HEK293 (cell line): Measurements from ENCODE around the gene RPS10.

Experiments
- CTCF ChIA-PET: fragments of 350-600 bp; formaldehyde crosslinking; extraction: SDS; loops from one replicate; lab custom pipeline; 2021; ENCODE audit warnings: antibody characterized with exemption; lab: Yijun Ruan, JAX
- POLR2A ChIA-PET: fragments of 300-600 bp; formaldehyde crosslinking; extraction: SDS; loops from one replicate; lab custom pipeline; 2020; ENCODE audit warnings: antibody characterized with exemption, inconsistent platforms; lab: Yijun Ruan, JAX
- H3K27ac ChIP-seq: fragments of 200-500 bp; sonication (Bioruptor generic); 2 replicates; pipeline ENCODE4 v1.5.1; 2014; ENCODE audit warnings: low read depth, low read length, control low read depth, inconsistent platforms; ENCODE audit errors: extremely low read depth
- H3K36me3 ChIP-seq, 2 experiments: fragments of 200-500 bp in 1 of 2; sonication (Bioruptor generic) in 1 of 2; 1 replicate in 1 of 2; 2 replicates in 1 of 2; pipeline ENCODE4 v1.5.1; 2014 to 2017; ENCODE audit warnings: inconsistent platforms in 2 of 2, low read length in 2 of 2; ENCODE audit not compliant: control insufficient read depth in 2 of 2, insufficient read depth in 1 of 2
- H3K4me1 ChIP-seq: fragments of 200-500 bp; sonication (Bioruptor generic); 2 replicates; pipeline ENCODE4 v1.5.1; 2014; ENCODE audit warnings: mild to moderate bottlenecking, low read length, inconsistent platforms; ENCODE audit not compliant: control insufficient read depth, insufficient read depth
- H3K4me3 ChIP-seq: 2 replicates; pipeline ENCODE4 v1.5.1; 2011; ENCODE audit warnings: low read depth, mild to moderate bottlenecking, control low read depth, low read length, moderate library complexity
- H3K9me3 ChIP-seq: fragments of 200-500 bp; sonication (Bioruptor generic); 2 replicates; pipeline ENCODE4 v1.5.1; 2014; ENCODE audit warnings: low read depth, low read length, inconsistent platforms; ENCODE audit not compliant: control insufficient read depth, insufficient read depth
- BCL11A ChIP-seq: fragments of 450-650 bp; formaldehyde crosslinking; IDR thresholded peaks from 2 replicates; pipeline ENCODE4 v1.5.1; 2016; ENCODE audit warnings: low read depth, missing biosample characterization, missing genetic modification characterization
- BCL11B ChIP-seq: fragments of 450-650 bp; formaldehyde crosslinking; IDR thresholded peaks from 2 replicates; pipeline ENCODE4 v1.5.1; 2016; ENCODE audit warnings: low read depth, missing biosample characterization, missing genetic modification characterization
- MEIS1 ChIP-seq: sonication (generic); formaldehyde crosslinking; IDR thresholded peaks from 2 replicates; pipeline ENCODE4 v1.8.1; 2022; ENCODE audit warnings: missing genetic modification reagents, mild to moderate bottlenecking, borderline replicate concordance
- MYNN ChIP-seq: fragments of 450-650 bp; formaldehyde crosslinking; IDR thresholded peaks from 2 replicates; pipeline ENCODE4 v1.5.1; 2016; ENCODE audit warnings: missing biosample characterization, missing genetic modification characterization, borderline replicate concordance
- SCRT2 ChIP-seq: fragments of 450-650 bp; formaldehyde crosslinking; IDR thresholded peaks from 2 replicates; pipeline ENCODE4 v1.5.1; 2016; ENCODE audit warnings: missing biosample characterization, missing genetic modification characterization
- SETDB1 ChIP-seq: IDR thresholded peaks from one replicate; pipeline ENCODE4 v1.6.1; 2017; ENCODE audit warnings: mild to moderate bottlenecking, low read length, moderate library complexity, mixed read lengths; ENCODE audit not compliant: insufficient read length
- SP3 ChIP-seq: fragments of 450-650 bp; formaldehyde crosslinking; IDR thresholded peaks from 2 replicates; pipeline ENCODE4 v1.5.1; 2016; ENCODE audit warnings: missing biosample characterization, missing genetic modification characterization
- WT1 ChIP-seq: fragments of 450-650 bp; formaldehyde crosslinking; IDR thresholded peaks from 2 replicates; pipeline ENCODE4 v1.5.1; 2016; ENCODE audit warnings: missing biosample characterization, missing genetic modification characterization
- ZBTB8A ChIP-seq: fragments of 450-650 bp; formaldehyde crosslinking; IDR thresholded peaks from 2 replicates; pipeline ENCODE4 v1.5.1; 2016; ENCODE audit warnings: missing biosample characterization, missing genetic modification characterization
- ZNF157 ChIP-seq: fragments of 450-650 bp; formaldehyde crosslinking; IDR thresholded peaks from 2 replicates; pipeline ENCODE4 v1.5.1; 2016; ENCODE audit warnings: missing biosample characterization, missing genetic modification characterization
- ZNF175 ChIP-seq: fragments of 450-650 bp; formaldehyde crosslinking; IDR thresholded peaks from 2 replicates; pipeline ENCODE4 v1.5.1; 2016; ENCODE audit warnings: missing biosample characterization, missing genetic modification characterization
- ZNF184 ChIP-seq: fragments of 450-650 bp; IDR thresholded peaks from 2 replicates; pipeline ENCODE4 v1.5.1; 2018; ENCODE audit warnings: missing biosample characterization, mild to moderate bottlenecking, missing genetic modification characterization
- ZNF221 ChIP-seq: fragments of 450-650 bp; formaldehyde crosslinking; IDR thresholded peaks from 2 replicates; pipeline ENCODE4 v1.5.1; 2017; ENCODE audit warnings: missing biosample characterization, missing genetic modification characterization, borderline replicate concordance
- ZNF280C ChIP-seq: fragments of 450-650 bp; formaldehyde crosslinking; IDR thresholded peaks from 2 replicates; pipeline ENCODE4 v1.5.1; 2016; ENCODE audit warnings: missing biosample characterization, missing genetic modification characterization
- ZNF302 ChIP-seq: fragments of 450-650 bp; formaldehyde crosslinking; IDR thresholded peaks from 2 replicates; pipeline ENCODE4 v1.5.1; 2016; ENCODE audit warnings: missing biosample characterization, missing genetic modification characterization, low read depth
- ZNF37A ChIP-seq: fragments of 450-650 bp; IDR thresholded peaks from 2 replicates; pipeline ENCODE4 v1.5.1; 2018; ENCODE audit warnings: missing biosample characterization, missing genetic modification characterization
- ZNF404 ChIP-seq: fragments of 450-650 bp; formaldehyde crosslinking; IDR thresholded peaks from 2 replicates; pipeline ENCODE4 v1.5.1; 2017; ENCODE audit warnings: missing biosample characterization, missing genetic modification characterization
- ZNF501 ChIP-seq: fragments of 450-650 bp; formaldehyde crosslinking; IDR thresholded peaks from 2 replicates; pipeline ENCODE4 v1.5.1; 2016; ENCODE audit warnings: missing biosample characterization, missing genetic modification characterization
- ZNF549 ChIP-seq: fragments of 450-650 bp; IDR thresholded peaks from 2 replicates; pipeline ENCODE4 v1.5.1; 2018; ENCODE audit warnings: missing biosample characterization, missing genetic modification characterization, mild to moderate bottlenecking, inconsistent platforms, moderate library complexity
- ZNF555 ChIP-seq: fragments of 450-650 bp; formaldehyde crosslinking; conservative IDR thresholded peaks from 2 replicates; pipeline ENCODE4 v1.5.1; 2017; ENCODE audit warnings: missing biosample characterization, mild to moderate bottlenecking, missing genetic modification characterization, inconsistent platforms
- ZNF596 ChIP-seq: fragments of 450-650 bp; IDR thresholded peaks from 2 replicates; pipeline ENCODE4 v1.5.0; 2018; ENCODE audit warnings: missing biosample characterization, mild to moderate bottlenecking, missing genetic modification characterization, moderate library complexity
- ZNF629 ChIP-seq: fragments of 450-650 bp; formaldehyde crosslinking; IDR thresholded peaks from 2 replicates; pipeline ENCODE4 v1.5.1; 2017; ENCODE audit warnings: missing biosample characterization, missing genetic modification characterization
- ZNF645 ChIP-seq: fragments of 450-650 bp; formaldehyde crosslinking; IDR thresholded peaks from 2 replicates; pipeline ENCODE4; 2016; ENCODE audit warnings: missing biosample characterization, missing genetic modification characterization
- ZNF658 ChIP-seq: fragments of 450-650 bp; formaldehyde crosslinking; IDR thresholded peaks from 2 replicates; pipeline ENCODE4; 2016; ENCODE audit warnings: missing biosample characterization, missing genetic modification characterization
- ZNF707 ChIP-seq: fragments of 450-650 bp; formaldehyde crosslinking; IDR thresholded peaks from 2 replicates; pipeline ENCODE4 v1.5.1; 2016; ENCODE audit warnings: missing biosample characterization, missing genetic modification characterization
- ZNF843 ChIP-seq: fragments of 450-650 bp; formaldehyde crosslinking; IDR thresholded peaks from 2 replicates; pipeline ENCODE4 v1.5.1; 2016; ENCODE audit warnings: missing biosample characterization, missing genetic modification characterization
- TF ChIP-seq, protein P1 (sequence below): fragments of 450-650 bp; formaldehyde crosslinking; IDR thresholded peaks from 2 replicates; pipeline ENCODE4 v1.5.1; 2016; ENCODE audit warnings: missing biosample characterization, missing genetic modification characterization
- TF ChIP-seq, protein P2 (sequence below): fragments of 450-650 bp; formaldehyde crosslinking; IDR thresholded peaks from 2 replicates; pipeline ENCODE4 v1.5.1; 2016; ENCODE audit warnings: missing biosample characterization, missing genetic modification characterization
- TF ChIP-seq, protein P3 (sequence below): fragments of 450-650 bp; formaldehyde crosslinking; IDR thresholded peaks from 2 replicates; pipeline ENCODE4 v1.5.1; 2016; ENCODE audit warnings: missing biosample characterization, missing genetic modification characterization

RPS10 gene

GRCh38 chr6:34391786-34392496, 33.9 kb downstream of the RPS10 start:
- Histone ChIP-seq H3K36me3 (no peaks in the 10 kb centered on the region), H3K4me3 (peak overlapping the region; percentile 74), H3K9me3 (no peaks in the 10 kb centered on the region), H3K27ac (peak overlapping the region; percentile 81), H3K4me1 (peaks cover 5% of the 10 kb centered on the region)
- POLR2A ChIA-PET: interaction anchor here (0.7 to 1.5 kb wide), 3 partner anchors 23 to 155 kb away, joined by 3 to 7 read pairs (median 6); partner anchors contain the start of genes HMGA1 and SMIM29
- CTCF ChIA-PET: interaction anchor here (0.6 to 4.4 kb wide), 10 partner anchors 8 to 621 kb away, joined by 3 to 31 read pairs (median 4); partner anchors contain the start of gene SMIM29
- TF ChIP-seq BCL11B (tag by site-specific recombination) (peak; percentile 67; the same call in 1 of the 2 replicates), ZNF555 (tag by site-specific recombination) (no peak), ZNF280C (tag by site-specific recombination) (no peak), BCL11A (tag by site-specific recombination) (no peak; the same call in 1 of the 2 replicates), MYNN (no peak), ZNF549 (tag by site-specific recombination) (no peak), SCRT2 (no peak), ZNF843 (peak; percentile 25; the same call in 1 of the 2 replicates), ZNF175 (tag by site-specific recombination) (no peak), SETDB1 (no peak), ZBTB8A (tag by site-specific recombination) (peak; percentile 82), ZNF501 (tag by site-specific recombination) (no peak), ZNF645 (tag by site-specific recombination) (no peak), MEIS1 (no peak), ZNF404 (tag by site-specific recombination) (no peak), ZNF707 (tag by site-specific recombination) (no peak), ZNF37A (tag by site-specific recombination) (no peak), ZNF302 (tag by site-specific recombination) (no peak), ZNF629 (tag by site-specific recombination) (no peak), ZNF157 (tag by site-specific recombination) (no peak), ZNF596 (tag by site-specific recombination) (no peak), ZNF184 (no peak), ZNF658 (tag by site-specific recombination) (no peak), ZNF221 (tag by site-specific recombination) (no peak), WT1 (tag by site-specific recombination) (peak; percentile 38; the same call in 1 of the 2 replicates), SP3 (tag by site-specific recombination) (peak; percentile 52)
- TF ChIP-seq, protein P1, sequence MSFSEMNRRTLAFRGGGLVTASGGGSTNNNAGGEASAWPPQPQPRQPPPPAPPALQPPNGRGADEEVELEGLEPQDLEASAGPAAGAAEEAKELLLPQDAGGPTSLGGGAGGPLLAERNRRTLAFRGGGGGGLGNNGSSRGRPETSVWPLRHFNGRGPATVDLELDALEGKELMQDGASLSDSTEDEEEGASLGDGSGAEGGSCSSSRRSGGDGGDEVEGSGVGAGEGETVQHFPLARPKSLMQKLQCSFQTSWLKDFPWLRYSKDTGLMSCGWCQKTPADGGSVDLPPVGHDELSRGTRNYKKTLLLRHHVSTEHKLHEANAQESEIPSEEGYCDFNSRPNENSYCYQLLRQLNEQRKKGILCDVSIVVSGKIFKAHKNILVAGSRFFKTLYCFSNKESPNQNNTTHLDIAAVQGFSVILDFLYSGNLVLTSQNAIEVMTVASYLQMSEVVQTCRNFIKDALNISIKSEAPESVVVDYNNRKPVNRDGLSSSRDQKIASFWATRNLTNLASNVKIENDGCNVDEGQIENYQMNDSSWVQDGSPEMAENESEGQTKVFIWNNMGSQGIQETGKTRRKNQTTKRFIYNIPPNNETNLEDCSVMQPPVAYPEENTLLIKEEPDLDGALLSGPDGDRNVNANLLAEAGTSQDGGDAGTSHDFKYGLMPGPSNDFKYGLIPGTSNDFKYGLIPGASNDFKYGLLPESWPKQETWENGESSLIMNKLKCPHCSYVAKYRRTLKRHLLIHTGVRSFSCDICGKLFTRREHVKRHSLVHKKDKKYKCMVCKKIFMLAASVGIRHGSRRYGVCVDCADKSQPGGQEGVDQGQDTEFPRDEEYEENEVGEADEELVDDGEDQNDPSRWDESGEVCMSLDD: no peak
- TF ChIP-seq, protein P2, sequence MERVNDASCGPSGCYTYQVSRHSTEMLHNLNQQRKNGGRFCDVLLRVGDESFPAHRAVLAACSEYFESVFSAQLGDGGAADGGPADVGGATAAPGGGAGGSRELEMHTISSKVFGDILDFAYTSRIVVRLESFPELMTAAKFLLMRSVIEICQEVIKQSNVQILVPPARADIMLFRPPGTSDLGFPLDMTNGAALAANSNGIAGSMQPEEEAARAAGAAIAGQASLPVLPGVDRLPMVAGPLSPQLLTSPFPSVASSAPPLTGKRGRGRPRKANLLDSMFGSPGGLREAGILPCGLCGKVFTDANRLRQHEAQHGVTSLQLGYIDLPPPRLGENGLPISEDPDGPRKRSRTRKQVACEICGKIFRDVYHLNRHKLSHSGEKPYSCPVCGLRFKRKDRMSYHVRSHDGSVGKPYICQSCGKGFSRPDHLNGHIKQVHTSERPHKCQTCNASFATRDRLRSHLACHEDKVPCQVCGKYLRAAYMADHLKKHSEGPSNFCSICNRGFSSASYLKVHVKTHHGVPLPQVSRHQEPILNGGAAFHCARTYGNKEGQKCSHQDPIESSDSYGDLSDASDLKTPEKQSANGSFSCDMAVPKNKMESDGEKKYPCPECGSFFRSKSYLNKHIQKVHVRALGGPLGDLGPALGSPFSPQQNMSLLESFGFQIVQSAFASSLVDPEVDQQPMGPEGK: peak; percentile 81
- TF ChIP-seq, protein P3, sequence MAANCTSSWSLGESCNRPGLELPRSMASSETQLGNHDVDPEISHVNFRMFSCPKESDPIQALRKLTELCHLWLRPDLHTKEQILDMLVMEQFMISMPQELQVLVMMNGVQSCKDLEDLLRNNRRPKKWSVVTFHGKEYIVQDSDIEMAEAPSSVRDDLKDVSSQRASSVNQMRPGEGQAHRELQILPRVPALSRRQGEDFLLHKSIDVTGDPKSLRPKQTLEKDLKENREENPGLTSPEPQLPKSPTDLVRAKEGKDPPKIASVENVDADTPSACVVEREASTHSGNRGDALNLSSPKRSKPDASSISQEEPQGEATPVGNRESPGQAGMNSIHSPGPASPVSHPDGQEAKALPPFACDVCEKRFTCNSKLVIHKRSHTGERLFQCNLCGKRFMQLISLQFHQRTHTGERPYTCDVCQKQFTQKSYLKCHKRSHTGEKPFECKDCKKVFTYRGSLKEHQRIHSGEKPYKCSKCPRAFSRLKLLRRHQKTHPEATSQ (tag by site-specific recombination): 0 out of 2 replicates have a peak, but pooled peaks have one; percentile 23
